Fibroblast of lung (primary cell): Measurements from ENCODE around the gene KHDC1L. TPM values are rescaled to one million over a fixed set of nuclear protein-coding genes. Genes with fewer than 3 reads are reported as not detected.
A peak's percentile ranks its signal among the peaks of the same experiment; 100 is the strongest.

ENCODE experiments used
- DNase-seq, 2 donors: peaks; one replicate each; pipeline versions ENCODE4 v3.0.0 to v3.0.0-alpha.2; 2010; ENCODE audit warnings: low read depth in 2 of 2
- H2AFZ ChIP-seq: 2 replicates; pipeline ENCODE4 v1.5.1; 2012; ENCODE audit warnings: low read length, control low read depth, inconsistent platforms
- H3K27ac ChIP-seq: 2 replicates; pipeline ENCODE4 v1.5.1; 2011; ENCODE audit warnings: low read length, control low read depth; ENCODE audit not compliant: insufficient read depth
- H3K27me3 ChIP-seq: 2 replicates; pipeline ENCODE4 v1.5.1; 2011; ENCODE audit warnings: mild to moderate bottlenecking, low read length; ENCODE audit not compliant: control insufficient read depth, insufficient read depth
- H3K36me3 ChIP-seq: 2 replicates; pipeline ENCODE4 v1.5.1; 2011; ENCODE audit warnings: low read length; ENCODE audit not compliant: control insufficient read depth, insufficient read depth
- H3K4me1 ChIP-seq: 2 replicates; pipeline ENCODE4 v1.5.1; 2011; ENCODE audit warnings: low read length; ENCODE audit not compliant: control insufficient read depth, insufficient read depth; ENCODE audit errors: extremely low read depth
- H3K4me2 ChIP-seq: 2 replicates; pipeline ENCODE4 v1.5.1; 2011; ENCODE audit warnings: low read length, control low read depth; ENCODE audit not compliant: insufficient read depth; ENCODE audit errors: extremely low read depth
- H3K4me3 ChIP-seq, 4 experiments: fragments of 200-600 bp in 1 of 4; sonication (generic) in 1 of 4; replicated peaks in 1 of 4; 2 replicates each; pipeline ENCODE4 v1.5.1; 2011 to 2016; ENCODE audit warnings: low read length in 4 of 4, low read depth in 3 of 4, mild to moderate bottlenecking in 3 of 4, control low read depth in 2 of 4, inconsistent platforms in 1 of 4, mixed read lengths in 1 of 4; ENCODE audit not compliant: insufficient read depth in 1 of 4; ENCODE audit errors: control extremely low read depth in 1 of 4
- H3K79me2 ChIP-seq: 2 replicates; pipeline ENCODE4 v1.5.1; 2012; ENCODE audit warnings: mild to moderate bottlenecking, low read length, inconsistent platforms; ENCODE audit not compliant: control insufficient read depth, insufficient read depth
- H3K9ac ChIP-seq: 2 replicates; pipeline ENCODE4 v1.5.1; 2011; ENCODE audit warnings: mild to moderate bottlenecking, low read length, control low read depth; ENCODE audit not compliant: insufficient read depth
- H3K9me3 ChIP-seq: 2 replicates; pipeline ENCODE4 v1.5.1; 2012; ENCODE audit warnings: low read depth, low read length; ENCODE audit not compliant: control insufficient read depth, insufficient read depth
- H4K20me1 ChIP-seq: 2 replicates; pipeline ENCODE4 v1.5.1; 2011; ENCODE audit warnings: low read length; ENCODE audit not compliant: control insufficient read depth, insufficient read depth; ENCODE audit errors: extremely low read depth
- EZH2 ChIP-seq: IDR thresholded peaks from 2 replicates; pipeline ENCODE4 v1.5.1; 2012; ENCODE audit warnings: low read length, control low read depth, mild to moderate bottlenecking; ENCODE audit errors: missing control alignments
- polyA plus RNA-seq, 2 donors: library from polyadenylated mRNA; depleted of rRNA in 1 of 2; stranded (reverse) in 1 of 2; unstranded in 1 of 2; fragments of >200 nt; gene quantifications; 2 replicates each; pipeline ENCODE4 v1.2.1, GENCODE V29; 2011 to 2012; ENCODE audit warnings: missing spikeins in 1 of 2
- total RNA-seq: library from RNA; depleted of rRNA; stranded (reverse); fragments of >200 nt; gene quantifications from 2 replicates; pipeline ENCODE4 v1.2.1, GENCODE V29; 2014
- TF ChIP-seq, protein P1 (sequence below), 2 donors: IDR thresholded peaks in 1 of 2; conservative IDR thresholded peaks in 1 of 2; 1 replicate in 1 of 2; 2 replicates in 1 of 2; pipeline ENCODE4 v1.5.1; 2011 to 2012; ENCODE audit warnings: low read length in 2 of 2, control low read depth in 1 of 2, inconsistent platforms in 1 of 2, low read depth in 1 of 2, mild to moderate bottlenecking in 1 of 2

KHDC1L gene
- total and polyA plus RNA-seq, 2 donors (not counting 1 experiment from before 2014, with no cell fraction given), result 0.12 TPM; not detected in 1

DNA sequence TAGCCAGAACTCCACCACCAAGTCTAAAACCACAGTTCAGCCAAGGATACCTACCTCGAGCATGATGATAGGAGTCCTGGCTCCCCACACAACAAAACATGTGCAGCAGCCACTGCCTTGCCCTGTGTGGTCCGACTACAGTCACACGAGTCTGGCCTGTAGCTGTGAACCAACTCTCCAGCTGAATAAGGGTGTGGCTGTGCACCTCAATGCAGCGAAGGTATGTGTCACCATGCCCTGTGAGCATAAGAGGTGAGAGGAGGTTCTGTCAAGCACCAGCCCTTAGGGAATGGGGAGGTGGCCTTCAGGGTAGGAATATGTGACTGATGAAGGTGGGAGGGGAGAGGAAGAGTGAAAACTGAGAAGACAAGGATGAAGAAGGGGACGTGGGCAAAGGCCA is 16.7 kb upstream of the KHDC1L start:
- no peak overlapping the region for H3K4me2 ChIP-seq
- no peak overlapping the region for H3K4me3 ChIP-seq
- H3K27ac ChIP-seq, result no peak overlapping the region
- no peaks in the 10 kb centered on the region for H3K27me3 ChIP-seq
- H3K9ac ChIP-seq, result no peak overlapping the region
- DNase-seq, result no peak
- no peaks in the 10 kb centered on the region for H3K79me2 ChIP-seq
- TF ChIP-seq, protein P1, sequence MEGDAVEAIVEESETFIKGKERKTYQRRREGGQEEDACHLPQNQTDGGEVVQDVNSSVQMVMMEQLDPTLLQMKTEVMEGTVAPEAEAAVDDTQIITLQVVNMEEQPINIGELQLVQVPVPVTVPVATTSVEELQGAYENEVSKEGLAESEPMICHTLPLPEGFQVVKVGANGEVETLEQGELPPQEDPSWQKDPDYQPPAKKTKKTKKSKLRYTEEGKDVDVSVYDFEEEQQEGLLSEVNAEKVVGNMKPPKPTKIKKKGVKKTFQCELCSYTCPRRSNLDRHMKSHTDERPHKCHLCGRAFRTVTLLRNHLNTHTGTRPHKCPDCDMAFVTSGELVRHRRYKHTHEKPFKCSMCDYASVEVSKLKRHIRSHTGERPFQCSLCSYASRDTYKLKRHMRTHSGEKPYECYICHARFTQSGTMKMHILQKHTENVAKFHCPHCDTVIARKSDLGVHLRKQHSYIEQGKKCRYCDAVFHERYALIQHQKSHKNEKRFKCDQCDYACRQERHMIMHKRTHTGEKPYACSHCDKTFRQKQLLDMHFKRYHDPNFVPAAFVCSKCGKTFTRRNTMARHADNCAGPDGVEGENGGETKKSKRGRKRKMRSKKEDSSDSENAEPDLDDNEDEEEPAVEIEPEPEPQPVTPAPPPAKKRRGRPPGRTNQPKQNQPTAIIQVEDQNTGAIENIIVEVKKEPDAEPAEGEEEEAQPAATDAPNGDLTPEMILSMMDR (conservative IDR thresholded peaks at IDR 0.05 in 1 of 2, IDR thresholded peaks at IDR 0.05 in 1 of 2; ENCODE audit: low read depth in 1 of 2, low read length in 2 of 2), result no peak
- TF ChIP-seq EZH2, result no peak
- H4K20me1 ChIP-seq, result no peaks in the 10 kb centered on the region
- H2AFZ ChIP-seq, result no peak overlapping the region
- no peaks in the 10 kb centered on the region for H3K9me3 ChIP-seq
- H3K36me3 ChIP-seq, result no peaks in the 10 kb centered on the region
- H3K4me1 ChIP-seq, result no peaks in the 10 kb centered on the region

DNA sequence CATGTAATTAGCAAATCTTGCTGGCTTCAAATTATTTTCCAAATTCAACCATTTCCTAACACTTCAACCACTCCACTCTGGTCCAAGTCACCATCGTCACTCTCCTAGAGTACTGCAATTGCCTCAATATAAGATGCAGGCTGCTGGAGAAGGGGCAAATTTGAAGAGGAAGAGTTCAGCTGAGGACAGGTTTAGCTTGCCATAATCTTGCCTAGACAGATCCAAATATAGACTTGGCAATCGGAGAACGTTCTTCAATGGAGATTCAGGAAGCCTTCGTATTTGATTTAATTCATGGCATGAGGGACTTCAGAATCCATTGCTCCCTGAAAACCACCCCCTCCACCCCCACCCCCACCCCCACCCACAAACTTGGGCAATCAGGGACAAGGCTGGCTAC is 15.4 kb upstream of the KHDC1L start:
- peaks cover 4% of the 10 kb centered on the region for H3K4me1 ChIP-seq
- H3K36me3 ChIP-seq, result no peaks in the 10 kb centered on the region
- no peak overlapping the region for H2AFZ ChIP-seq
- no peak overlapping the region for H3K27ac ChIP-seq
- H3K9ac ChIP-seq, result no peak overlapping the region
- no peak for TF ChIP-seq EZH2
- TF ChIP-seq, protein P1 (conservative IDR thresholded peaks at IDR 0.05 in 1 of 2, IDR thresholded peaks at IDR 0.05 in 1 of 2; ENCODE audit: low read depth in 1 of 2, low read length in 2 of 2), result no peak
- H3K27me3 ChIP-seq, result no peaks in the 10 kb centered on the region
- no peaks in the 10 kb centered on the region for H3K9me3 ChIP-seq
- DNase-seq, result no peak
- no peaks in the 10 kb centered on the region for H3K79me2 ChIP-seq
- no peak overlapping the region for H3K4me3 ChIP-seq
- no peak overlapping the region for H3K4me2 ChIP-seq
- no peaks in the 10 kb centered on the region for H4K20me1 ChIP-seq

DNA sequence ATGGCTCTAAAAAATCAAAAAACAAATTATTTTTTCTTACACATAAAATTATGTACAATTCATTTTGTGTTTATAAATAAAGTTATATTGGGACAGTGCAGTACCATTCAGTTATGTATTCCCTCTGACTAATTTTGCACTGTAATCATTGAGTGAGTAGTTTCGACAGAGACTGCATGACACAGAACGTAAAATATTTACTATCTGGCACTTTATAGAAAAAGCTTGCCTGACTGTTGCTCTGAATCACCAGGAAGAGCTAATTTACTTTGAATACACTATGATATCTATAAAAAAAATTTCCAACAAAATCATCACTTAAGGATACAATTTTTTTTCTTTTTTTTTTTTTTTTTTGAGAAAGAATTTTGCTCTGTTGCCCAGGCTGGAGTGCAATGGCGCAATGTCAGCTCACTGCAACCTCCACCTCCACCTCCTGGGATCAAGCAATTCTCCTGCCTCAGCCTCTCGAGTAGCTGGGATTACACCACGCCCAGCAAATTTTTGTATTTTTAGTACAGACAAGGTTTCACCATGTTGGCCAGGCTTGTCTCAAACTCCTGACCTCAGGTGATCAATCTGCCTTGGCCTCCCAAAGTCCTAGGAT is 11.0 kb upstream of the KHDC1L start:
- Histone ChIP-seq H3K9me3 (no peaks in the 10 kb centered on the region), H3K4me2 (no peak overlapping the region), H3K4me1 (peaks cover 9% of the 10 kb centered on the region), H3K27ac (peak overlapping the region; percentile 27), H3K27me3 (no peaks in the 10 kb centered on the region), H3K79me2 (no peaks in the 10 kb centered on the region), H2AFZ (no peak overlapping the region), H3K4me3 (no peak overlapping the region), H4K20me1 (no peaks in the 10 kb centered on the region), H3K9ac (no peak overlapping the region), H3K36me3 (no peaks in the 10 kb centered on the region)
- peak; percentile 88 to 91 for DNase-seq
- TF ChIP-seq, protein P1 (conservative IDR thresholded peaks at IDR 0.05 in 1 of 2, IDR thresholded peaks at IDR 0.05 in 1 of 2; ENCODE audit: low read depth in 1 of 2, low read length in 2 of 2), result no peak
- no peak for TF ChIP-seq EZH2
